HepG2 (cell line): ENCODE measurements around the gene RAB6B. TPM values are rescaled to one million over a fixed set of nuclear protein-coding genes. Genes with fewer than 3 reads are reported as not detected.

Source experiments
- ATAC-seq: fragments of 200-7000 bp; cut with Tn5 transposase; 3 replicates; pipeline ENCODE4 v1.9.1; 2020; ENCODE audit warnings: mild to moderate bottlenecking, moderate library complexity
- BruUV-seq: library from RNA; stranded (reverse); fragments of 400-500 nt; replicated peaks from 2 replicates; lab custom pipeline; 2021; lab: Mats Ljungman, UMichigan
- CTCF ChIA-PET: fragments of 300-600 bp; formaldehyde crosslinking; extraction: SDS; loops from one replicate; lab custom pipeline; 2021; ENCODE audit warnings: low total read pairs, inconsistent platforms, low intra/inter-chr PET ratio; lab: Yijun Ruan, JAX
- POLR2A ChIA-PET: fragments of 350-600 bp; sonication (Branson Sonifier 250); formaldehyde crosslinking; loops from one replicate; lab custom pipeline; 2020; ENCODE audit warnings: antibody characterized with exemption, inconsistent platforms; lab: Yijun Ruan, JAX
- DNase-seq: peaks from one replicate; pipeline ENCODE4 v3.0.0-alpha.2; 2015; ENCODE audit warnings: low spot score
- FAIRE-seq: peaks from 3 replicates; lab custom pipeline; 2011; peaks lifted over from hg19 to GRCh38; lab: Jason Lieb, UNC
- H2AFZ ChIP-seq: one replicate; pipeline ENCODE4 v1.6.1; 2011; ENCODE audit warnings: low read length, inconsistent platforms
- H3K27ac ChIP-seq: fragments of 300-600 bp; 3 replicates; pipeline ENCODE4 v1.8.0; 2011; ENCODE audit warnings: mixed run types, mild to moderate bottlenecking, mixed read lengths, low read length, inconsistent platforms; ENCODE audit not compliant: insufficient read depth; ENCODE audit errors: extremely low read length
- H3K27me3 ChIP-seq, 2 experiments: fragments of 200-600 bp in 1 of 2; 2 replicates in 1 of 2; 3 replicates in 1 of 2; pipeline versions ENCODE4 v1.6.0 to v1.8.0; 2011; ENCODE audit warnings: low read length in 2 of 2, mild to moderate bottlenecking in 2 of 2, moderate library complexity in 2 of 2, inconsistent platforms in 1 of 2; ENCODE audit not compliant: insufficient read depth in 2 of 2, control insufficient read depth in 1 of 2
- H3K36me3 ChIP-seq, 2 experiments: fragments of 200-600 bp in 1 of 2; replicated peaks in 1 of 2; 2 replicates in 1 of 2; 3 replicates in 1 of 2; pipeline versions ENCODE4 v1.5.1 to v1.8.0; 2011; ENCODE audit warnings: low read length in 2 of 2, inconsistent platforms in 1 of 2; ENCODE audit not compliant: insufficient read depth in 2 of 2, control insufficient read depth in 1 of 2
- H3K4me1 ChIP-seq: 2 replicates; pipeline ENCODE4 v1.5.1; 2012; ENCODE audit warnings: low read length, inconsistent platforms; ENCODE audit not compliant: insufficient read depth
- H3K4me2 ChIP-seq: 2 replicates; pipeline ENCODE4 v1.6.0; 2011; ENCODE audit warnings: low read depth, low read length, inconsistent platforms
- H3K4me3 ChIP-seq, 3 experiments: fragments of 200-600 bp in 1 of 3; sonication (generic), shearing (Covaris generic) in 1 of 3; replicated peaks in 1 of 3; 2 replicates each; pipeline ENCODE4 v1.5.1; 2011 to 2016; ENCODE audit warnings: low read length in 3 of 3, inconsistent platforms in 2 of 3, low read depth in 2 of 3, mild to moderate bottlenecking in 2 of 3, control low read depth in 1 of 3, mixed read lengths in 1 of 3; ENCODE audit not compliant: insufficient read depth in 1 of 3
- H3K79me2 ChIP-seq: one replicate; pipeline ENCODE4 v1.6.1; 2011; ENCODE audit warnings: low read length, inconsistent platforms; ENCODE audit not compliant: insufficient read depth
- H3K9ac ChIP-seq: 2 replicates; pipeline ENCODE4 v1.6.0; 2011; ENCODE audit warnings: mild to moderate bottlenecking, low read depth, low read length, inconsistent platforms; ENCODE audit not compliant: insufficient read depth
- H3K9me3 ChIP-seq: 2 replicates; pipeline ENCODE4 v1.5.1; 2012; ENCODE audit warnings: mild to moderate bottlenecking, low read length
- H4K20me1 ChIP-seq: 2 replicates; pipeline ENCODE4 v1.6.0; 2011; ENCODE audit warnings: inconsistent platforms, mild to moderate bottlenecking, low read length, moderate library complexity; ENCODE audit not compliant: insufficient read depth
- EED ChIP-seq: sonication (generic); formaldehyde crosslinking; IDR thresholded peaks from 2 replicates; pipeline ENCODE4 v1.5.0; 2020; ENCODE audit warnings: mild to moderate bottlenecking, missing genetic modification reagents
- HBP1 ChIP-seq: IDR thresholded peaks from 2 replicates; pipeline ENCODE4 v1.6.1; 2016; ENCODE audit warnings: low read depth, control low read depth
- KLF6 ChIP-seq: IDR thresholded peaks from 2 replicates; pipeline ENCODE4 v1.8.0; 2016; ENCODE audit warnings: missing biosample characterization, missing genetic modification reagents
- MBNL3 ChIP-seq: fragments of 250-450 bp; sonication (Bioruptor Pico); conservative IDR thresholded peaks from 2 replicates; pipeline ENCODE4 v1.8.0; 2022; ENCODE audit warnings: mild to moderate bottlenecking, inconsistent platforms
- MYPOP ChIP-seq: sonication (generic); formaldehyde crosslinking; IDR thresholded peaks from 2 replicates; pipeline ENCODE4 v1.8.1; 2023; ENCODE audit warnings: mild to moderate bottlenecking, moderate library complexity, missing genetic modification reagents
- NFE2L1 ChIP-seq: sonication (generic); formaldehyde crosslinking; IDR thresholded peaks from 2 replicates; pipeline ENCODE4 v1.4.0; 2020; ENCODE audit warnings: missing genetic modification reagents, mild to moderate bottlenecking, borderline replicate concordance
- NONO ChIP-seq, 2 experiments: fragments of 450-650 bp in 1 of 2; sonication (generic) in 1 of 2; formaldehyde crosslinking in 1 of 2; IDR thresholded peaks in 1 of 2; conservative IDR thresholded peaks in 1 of 2; 2 replicates each; pipeline versions ENCODE4 v1.6.1 to v1.8.0; 2017 to 2022; ENCODE audit warnings: mild to moderate bottlenecking in 1 of 2, missing genetic modification reagents in 1 of 2, moderate library complexity in 1 of 2
- PCBP1 ChIP-seq: fragments of 200-400 bp; formaldehyde crosslinking; IDR thresholded peaks from 2 replicates; pipeline ENCODE4 v1.6.1; 2017; ENCODE audit warnings: mild to moderate bottlenecking, low read depth, low read length, borderline replicate concordance
- POLR2A ChIP-seq, 2 experiments: IDR thresholded peaks; 2 replicates each; pipeline ENCODE4 v1.6.1; 2011; ENCODE audit warnings: low read depth in 2 of 2, low read length in 2 of 2, mild to moderate bottlenecking in 1 of 2, moderate library complexity in 1 of 2; ENCODE audit not compliant: insufficient read depth in 1 of 2
- POLR2AphosphoS2 ChIP-seq: IDR thresholded peaks from 2 replicates; pipeline ENCODE4 v1.6.1; 2011; ENCODE audit warnings: low read depth, low read length, improper control_type of control experiment
- POLR2AphosphoS5 ChIP-seq: IDR thresholded peaks from 2 replicates; pipeline ENCODE4 v1.6.1; 2012; ENCODE audit warnings: low read depth, low read length
- POLR2G ChIP-seq: fragments of 200-400 bp; formaldehyde crosslinking; IDR thresholded peaks from 2 replicates; pipeline ENCODE4 v1.6.1; 2018; ENCODE audit warnings: mild to moderate bottlenecking, low read depth, low read length, moderate library complexity
- RBFOX2 ChIP-seq: fragments of 200-400 bp; formaldehyde crosslinking; IDR thresholded peaks from 2 replicates; pipeline ENCODE4 v1.6.1; 2017; ENCODE audit warnings: low read depth, mild to moderate bottlenecking, low read length
- RBM22 ChIP-seq: fragments of 200-400 bp; formaldehyde crosslinking; optimal IDR thresholded peaks from 2 replicates; pipeline ENCODE3; 2017; ENCODE audit warnings: mild to moderate bottlenecking, low read length, moderate library complexity
- XRCC5 ChIP-seq: fragments of 200-400 bp; formaldehyde crosslinking; optimal IDR thresholded peaks from 2 replicates; pipeline ENCODE3; 2017; ENCODE audit warnings: mild to moderate bottlenecking, low read length
- ZMAT3 ChIP-seq: sonication (generic); formaldehyde crosslinking; conservative IDR thresholded peaks from 2 replicates; pipeline ENCODE4 v1.7.0; 2021; ENCODE audit warnings: missing genetic modification reagents
- ZNF503 ChIP-seq: sonication (generic); formaldehyde crosslinking; IDR thresholded peaks from 2 replicates; pipeline ENCODE4 v1.4.0; 2020; ENCODE audit warnings: missing genetic modification reagents
- ZNF510 ChIP-seq: sonication (generic); formaldehyde crosslinking; IDR thresholded peaks from 2 replicates; pipeline ENCODE4 v1.4.0; 2020; ENCODE audit warnings: low read depth, mild to moderate bottlenecking, missing genetic modification reagents
- ZNF816 ChIP-seq: sonication (generic); formaldehyde crosslinking; IDR thresholded peaks from 2 replicates; pipeline ENCODE4 v1.8.0; 2022; ENCODE audit warnings: missing genetic modification reagents, mild to moderate bottlenecking, borderline replicate concordance
- ZSCAN29 ChIP-seq: sonication (generic); formaldehyde crosslinking; conservative IDR thresholded peaks from 2 replicates; pipeline ENCODE4 v1.4.0; 2020; ENCODE audit warnings: mild to moderate bottlenecking, missing genetic modification reagents
- WGBS: methylation state at CpG from one replicate; pipeline ENCODE4 v1.1.6; 2017; ENCODE audit warnings: low lambda C conversion rate; 5-methylcytosine and 5-hydroxymethylcytosine counted together
- in situ Hi-C: cut with HindIII; loops from 2 replicates; pipeline ENCODE4 v1.10.0; 2017; ENCODE audit warnings: low pct_unique_long_range_greater_than_20kb; ENCODE audit not compliant: extremely low pct_ligation_motif_present
- intact Hi-C: fragments of 100-400 bp; cut with micrococcal nuclease; formaldehyde crosslinking; loops from one replicate; pipeline ENCODE4 v1.10.0; 2022; ENCODE audit not compliant: unreplicated experiment
- polyA plus RNA-seq, 8 experiments: library from polyadenylated mRNA; depleted of rRNA in 3 of 8; stranded (reverse) in 7 of 8; unstranded in 1 of 8; fragments of >200 nt; fragmentation: Illumina TruSeq in 4 of 8; extraction: Trizol in 4 of 8; gene quantifications; 2 replicates each; pipeline versions ENCODE4 v1.2.1 to v1.2.3, GENCODE V29; 2011 to 2016; ENCODE audit warnings: low read depth in 4 of 8, missing spikeins in 1 of 8, mixed read lengths in 1 of 8; ENCODE audit not compliant: insufficient read depth in 1 of 8
- total RNA-seq, 5 experiments: library from RNA; depleted of rRNA; stranded (reverse); fragments of >200 nt; fragmentation: Illumina TruSeq; extraction: Trizol; gene quantifications; 2 replicates each; pipeline ENCODE4 v1.2.3, GENCODE V29; 2016; ENCODE audit warnings: low read depth in 1 of 5

RAB6B gene
- total and polyA plus RNA-seq, 2 of the 13 experiments (the other 11 are each of a cell fraction or from before 2014, with no cell fraction given): 0.16 TPM; not detected in 1

GRCh38 chr3:133777807-133778568 is 117.7 kb downstream of the RAB6B start:
- Histone ChIP-seq H3K79me2 (no peaks in the 10 kb centered on the region), H3K4me3 (no peak overlapping the region), H2AFZ (no peak overlapping the region), H3K27ac (no peak overlapping the region), H3K4me2 (no peak overlapping the region), H4K20me1 (peaks cover 32% of the 10 kb centered on the region), H3K9ac (no peak overlapping the region), H3K27me3 (no peaks in the 10 kb centered on the region), H3K4me1 (no peaks in the 10 kb centered on the region), H3K36me3 (peaks cover 27 to 51% of the 10 kb centered on the region in 2 experiments), H3K9me3 (no peaks in the 10 kb centered on the region)
- 96% methylated on average over 8 of the region's 8 CpGs for WGBS
- FAIRE-seq (no peak), DNase-seq (no peak), ATAC-seq (no peak)
- ChIA-PET CTCF (no interaction called here), POLR2A (interaction anchor here (1.0 to 1.7 kb wide), 2 partner anchors 74 to 205 kb away, joined by 3 read pairs; partner anchors contain the start of gene CDV3)
- no peak for TF ChIP-seq ZNF510 (CRISPR knock-in tag)
- no peak for TF ChIP-seq EED (CRISPR knock-in tag)
- TF ChIP-seq HBP1 (CRISPR knock-in tag): no peak
- no peak for TF ChIP-seq ZNF503 (CRISPR knock-in tag)
- TF ChIP-seq RBFOX2: peak; percentile 75
- no peak for TF ChIP-seq ZMAT3 (CRISPR knock-in tag)
- TF ChIP-seq POLR2A (IDR thresholded peaks at IDR 0.05; ENCODE audit: insufficient read depth in 1 of 2, low read depth in 2 of 2, low read length in 2 of 2): 0 out of 4 replicates have a peak, but pooled peaks of 1 of the 2 experiments have one; percentile 36
- peak; percentile 63 for TF ChIP-seq RBM22
- TF ChIP-seq POLR2G: peak; percentile 44; the same call in 1 of the 2 replicates
- no peak for TF ChIP-seq XRCC5
- peak; percentile 64; the same call in 1 of the 2 replicates for TF ChIP-seq POLR2AphosphoS2
- TF ChIP-seq ZSCAN29: no peak
- TF ChIP-seq MYPOP (CRISPR knock-in tag): no peak
- peak; percentile 25 for TF ChIP-seq POLR2AphosphoS5
- TF ChIP-seq MBNL3: no peak
- no peak for TF ChIP-seq NONO (IDR thresholded peaks at IDR 0.05)
- peak; percentile 67 for TF ChIP-seq NONO (CRISPR knock-in tag; conservative IDR thresholded peaks at IDR 0.05)
- no peak for TF ChIP-seq KLF6 (CRISPR knock-in tag)
- TF ChIP-seq NFE2L1: no peak
- TF ChIP-seq PCBP1: no peak
- TF ChIP-seq ZNF816 (CRISPR knock-in tag): no peak
- in situ Hi-C loops: no loop called here
- intact Hi-C loops: no loop called here
- no TSS peak for BruUV-seq
